NCI-H1436 treated with DMSO at 0.1 percent for 48 hours (cell line): ENCODE measurements around the gene TRIM42.

Experiments
- DNase-seq: peaks from one replicate; lab custom pipeline; 2025; lab: John Stamatoyannopoulos, UW

The TRIM42 gene

DNA sequence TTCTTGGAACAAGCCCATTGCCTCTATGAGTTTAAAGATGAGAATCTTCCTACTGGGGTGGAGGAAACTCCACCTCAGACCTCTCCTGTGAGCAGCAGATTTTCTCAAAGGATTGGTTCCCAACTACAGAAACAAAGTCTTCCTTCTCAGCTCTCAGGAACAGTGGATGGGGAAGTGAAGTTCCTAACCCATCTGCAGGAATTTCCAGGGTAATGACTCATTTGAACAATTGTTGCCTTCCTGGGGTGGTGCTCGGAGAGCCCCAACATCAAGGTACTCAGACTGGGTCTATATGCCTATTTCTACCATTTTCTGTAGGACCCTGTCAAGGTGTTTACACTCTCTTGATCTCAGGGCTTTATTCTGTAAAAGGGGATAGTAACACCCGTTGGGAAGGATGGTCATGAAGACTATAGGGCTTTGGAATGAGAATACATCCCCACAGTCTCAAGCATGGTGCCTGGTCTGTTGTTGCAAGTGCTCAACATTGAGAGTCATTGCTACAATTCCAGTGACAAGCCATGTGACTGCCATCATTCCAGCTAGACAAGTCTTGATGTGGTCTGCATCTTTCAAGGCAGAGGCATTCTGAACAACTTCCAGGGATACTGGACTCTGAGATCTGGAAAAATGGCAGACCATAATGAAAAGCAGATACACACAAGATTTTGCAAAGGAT is 33.0 kb downstream of the TRIM42 start:
- DNase-seq, result no peak

DNA sequence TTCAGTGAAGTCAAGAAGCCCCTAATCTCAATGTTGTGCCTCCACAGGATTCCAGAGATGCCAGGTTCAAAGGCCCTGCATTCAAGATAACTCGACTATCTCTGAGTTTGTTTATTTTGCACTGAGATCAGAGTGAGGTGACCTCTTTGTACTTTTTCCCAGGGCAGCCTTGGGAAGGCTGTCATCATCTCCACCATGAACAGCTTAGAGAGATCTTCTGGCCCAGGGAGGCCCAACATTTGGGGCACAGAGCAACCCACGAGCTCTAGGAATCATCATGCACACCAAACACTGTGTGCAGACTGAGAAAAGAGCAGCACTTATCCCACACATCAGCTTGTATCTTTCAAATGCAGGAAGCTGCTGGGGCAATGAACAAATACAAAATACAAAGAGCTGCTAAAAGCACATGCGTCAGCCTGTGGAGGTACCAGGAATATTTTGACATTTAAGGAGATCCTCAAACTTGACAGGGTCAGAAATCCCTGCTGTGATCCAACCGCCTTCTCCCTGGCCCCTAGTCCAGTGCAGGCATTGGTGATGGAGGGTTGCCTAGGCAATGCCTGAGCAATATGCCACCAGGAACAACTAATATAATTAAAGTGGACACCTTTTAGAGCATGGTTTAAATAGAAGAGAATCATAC is 33.6 kb downstream of the TRIM42 start:
- DNase-seq, result no peak

DNA sequence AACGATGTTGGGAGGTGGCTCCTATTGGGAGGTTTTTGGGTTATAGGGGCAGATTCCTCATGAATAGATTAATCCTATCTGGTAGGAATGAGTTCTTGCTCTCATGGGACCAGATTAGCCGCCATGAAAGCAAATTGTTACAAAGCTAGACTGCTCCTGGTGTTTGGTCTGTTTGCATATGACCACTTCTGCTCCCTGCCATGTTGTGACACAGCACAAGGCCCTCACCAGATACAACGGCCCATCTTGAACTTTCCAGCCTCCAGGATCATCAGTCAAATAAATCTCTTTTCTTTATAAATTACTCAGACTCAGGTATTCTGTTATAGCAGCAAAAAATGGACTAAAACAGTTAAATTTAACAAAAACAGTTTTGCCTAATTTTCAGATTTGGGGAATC is 34.4 kb downstream of the TRIM42 start:
- DNase-seq, result no peak

DNA sequence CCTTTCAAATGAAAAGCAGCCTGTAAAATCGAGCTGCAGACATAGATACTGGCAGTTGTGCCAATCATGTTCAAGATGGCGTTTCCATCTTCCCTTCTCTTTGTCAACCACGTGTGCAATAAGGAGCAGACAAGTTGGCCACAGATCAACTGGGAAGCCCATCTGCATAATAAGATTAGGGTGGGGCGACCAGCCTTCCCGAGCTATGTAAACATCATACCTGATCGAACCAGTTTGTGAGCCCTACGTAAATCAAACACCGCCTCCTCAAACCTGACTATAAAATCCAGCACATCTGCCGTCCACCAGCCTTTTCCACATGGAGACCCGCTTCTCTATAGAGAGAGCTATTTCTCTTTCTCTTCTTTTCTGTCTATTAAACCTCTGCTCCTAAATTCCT is 37.2 kb downstream of the TRIM42 start:
- DNase-seq, result no peak

DNA sequence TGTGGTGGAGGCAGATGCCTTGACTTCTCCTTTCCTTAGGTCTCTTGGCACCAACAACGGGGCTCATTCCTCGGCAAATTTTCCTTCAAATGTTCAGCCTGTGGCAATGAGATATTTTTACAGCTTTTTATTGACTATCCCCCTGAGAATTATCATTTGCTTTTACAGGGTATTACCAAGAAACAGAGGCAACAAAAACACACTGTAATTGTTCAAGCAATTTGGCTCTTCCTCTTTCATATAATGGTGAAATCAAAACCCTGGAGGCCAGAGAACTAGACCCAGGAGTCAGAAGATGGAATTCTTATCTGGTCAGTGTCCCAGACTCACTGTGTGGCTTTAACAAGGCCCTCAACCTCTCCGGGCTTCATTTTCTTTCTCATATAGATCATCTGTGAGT is 40.1 kb downstream of the TRIM42 start:
- DNase-seq, result no peak

DNA sequence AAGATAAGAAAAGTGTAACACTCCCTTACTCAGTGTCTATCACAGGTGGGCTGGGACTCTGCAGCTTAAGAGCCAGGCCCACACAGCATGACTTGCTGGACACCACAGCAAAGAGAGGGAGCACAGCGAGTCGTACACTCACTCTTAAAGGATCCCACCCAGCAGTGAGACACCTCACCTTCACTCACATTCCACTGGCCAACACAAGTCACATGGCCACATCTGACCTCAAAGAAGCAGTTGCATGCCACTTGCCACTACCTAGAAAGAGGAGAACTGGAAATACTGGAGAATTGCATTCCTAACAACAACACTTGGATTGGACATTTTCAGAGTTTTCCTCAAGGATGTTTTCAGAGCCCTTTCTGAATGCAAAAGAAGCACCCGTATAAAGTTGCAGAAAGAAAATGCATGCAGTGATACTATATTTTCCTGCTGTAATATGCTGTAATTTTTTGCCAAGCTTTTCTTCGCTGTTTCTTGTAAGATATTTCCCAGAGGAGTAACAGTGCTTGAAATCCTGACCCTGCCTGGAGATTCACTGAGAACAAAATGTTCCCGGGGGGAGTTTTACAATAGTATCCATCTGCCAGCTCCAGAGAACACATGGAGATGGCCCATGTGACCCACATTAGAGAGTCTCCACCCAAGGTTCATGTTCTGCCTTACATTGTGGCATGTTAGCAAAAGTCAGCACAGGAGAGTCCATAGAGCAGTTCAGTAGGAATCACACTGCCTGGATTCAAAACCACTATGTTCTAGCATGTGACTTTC is 42.2 kb downstream of the TRIM42 start:
- no peak for DNase-seq

DNA sequence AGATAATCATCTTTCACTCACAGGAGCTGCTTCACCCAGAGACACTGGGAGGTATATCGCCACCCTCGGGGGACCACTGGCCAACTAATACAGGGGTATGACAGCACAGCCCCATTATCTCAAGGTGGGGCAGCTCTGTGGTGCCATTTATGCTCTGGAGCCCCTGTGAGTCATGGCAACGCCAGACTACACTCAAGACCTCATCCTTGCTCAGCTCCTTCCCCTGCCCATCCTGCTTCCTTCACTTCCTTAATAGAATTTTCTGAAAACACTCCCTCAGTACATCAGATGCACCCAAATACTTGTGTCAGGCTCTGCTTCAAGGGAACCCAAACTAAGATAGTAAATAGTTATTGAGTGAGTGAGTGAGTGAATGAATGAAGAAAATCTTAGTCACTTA is 45.7 kb downstream of the TRIM42 start:
- DNase-seq, result no peak

DNA sequence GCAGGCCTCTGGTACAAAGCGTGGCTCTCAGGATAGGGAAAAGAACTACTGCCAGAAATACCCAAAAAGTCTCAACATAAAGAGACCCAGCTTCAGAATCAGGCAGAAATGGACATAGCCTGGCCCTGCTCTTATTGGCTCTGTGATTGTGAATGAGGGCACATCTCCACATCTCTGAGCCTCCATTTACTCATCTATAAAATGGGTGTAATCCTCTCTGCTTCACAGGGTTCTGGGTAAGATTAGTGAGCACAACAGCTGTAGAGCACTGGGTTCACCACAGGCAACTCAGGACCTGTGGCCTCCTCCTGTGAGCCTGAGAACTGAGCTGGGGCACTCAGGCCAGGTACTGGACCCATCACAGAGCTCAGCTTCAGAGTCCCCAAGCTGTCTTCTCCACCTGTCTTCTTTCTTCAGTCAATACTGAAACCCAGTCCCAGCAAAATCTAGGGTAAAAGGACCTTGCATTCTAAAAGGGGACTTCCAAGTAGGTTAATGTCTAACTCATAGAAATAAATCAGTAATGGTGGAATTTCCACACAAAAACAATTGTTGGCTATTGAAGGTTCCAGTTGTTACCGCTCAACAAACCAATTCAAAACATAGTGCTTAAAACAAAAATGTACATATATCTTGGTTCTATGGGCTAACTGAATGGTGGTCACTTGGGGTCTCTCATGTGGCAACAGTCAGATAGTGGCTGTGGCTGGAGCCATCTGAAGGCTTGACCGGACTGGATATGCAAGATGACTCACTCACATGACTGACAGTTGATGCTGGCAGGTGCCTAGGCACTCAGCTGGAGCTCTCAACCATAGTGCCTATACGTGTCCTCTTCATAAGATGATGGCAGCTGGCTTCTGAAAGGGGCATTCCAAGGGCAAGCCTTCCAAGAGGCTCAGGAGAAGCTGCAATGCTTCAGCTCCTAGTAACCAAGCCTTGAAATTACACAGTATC is 47.3 kb downstream of the TRIM42 start:
- no peak for DNase-seq

DNA sequence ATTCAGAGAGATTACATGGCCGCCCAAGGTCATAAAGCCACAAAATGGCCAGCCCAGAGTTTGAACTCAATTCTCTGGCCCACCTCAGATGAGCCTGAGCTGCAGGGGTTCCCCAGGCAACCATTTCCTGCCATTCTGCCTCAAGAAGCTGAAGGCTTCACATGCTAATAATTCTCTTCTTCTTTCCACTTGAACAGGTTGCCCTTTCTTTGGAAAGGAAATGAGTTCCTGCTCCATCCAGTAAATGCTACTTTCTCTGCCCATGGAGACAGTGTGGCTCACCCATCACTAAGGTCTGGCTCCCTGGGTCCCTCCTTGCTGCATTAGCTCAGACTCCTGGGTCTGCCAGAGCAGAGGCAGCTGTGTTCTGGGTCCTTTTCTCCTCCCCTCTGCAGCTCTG is 48.2 kb downstream of the TRIM42 start:
- DNase-seq, result no peak

DNA sequence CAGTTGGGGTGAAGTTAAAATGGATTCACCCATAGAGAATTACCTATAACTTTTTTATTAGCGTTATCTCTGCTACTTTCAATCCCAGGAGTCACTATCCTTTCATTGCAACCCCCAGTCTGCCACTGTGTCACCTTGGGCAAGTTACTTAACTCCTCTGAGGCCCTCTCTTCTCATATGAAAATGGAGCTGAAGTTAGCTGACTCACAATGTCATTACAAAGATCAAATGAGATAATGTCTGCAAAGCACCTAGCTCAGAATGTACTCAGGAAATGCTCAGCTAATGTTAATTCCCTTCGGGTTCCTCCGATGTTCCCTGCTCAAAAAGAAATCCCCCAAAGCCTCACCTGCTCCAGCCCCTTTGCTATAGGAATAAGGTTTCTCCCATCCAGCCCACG is 50.0 kb downstream of the TRIM42 start:
- DNase-seq, result peak; percentile 26

DNA sequence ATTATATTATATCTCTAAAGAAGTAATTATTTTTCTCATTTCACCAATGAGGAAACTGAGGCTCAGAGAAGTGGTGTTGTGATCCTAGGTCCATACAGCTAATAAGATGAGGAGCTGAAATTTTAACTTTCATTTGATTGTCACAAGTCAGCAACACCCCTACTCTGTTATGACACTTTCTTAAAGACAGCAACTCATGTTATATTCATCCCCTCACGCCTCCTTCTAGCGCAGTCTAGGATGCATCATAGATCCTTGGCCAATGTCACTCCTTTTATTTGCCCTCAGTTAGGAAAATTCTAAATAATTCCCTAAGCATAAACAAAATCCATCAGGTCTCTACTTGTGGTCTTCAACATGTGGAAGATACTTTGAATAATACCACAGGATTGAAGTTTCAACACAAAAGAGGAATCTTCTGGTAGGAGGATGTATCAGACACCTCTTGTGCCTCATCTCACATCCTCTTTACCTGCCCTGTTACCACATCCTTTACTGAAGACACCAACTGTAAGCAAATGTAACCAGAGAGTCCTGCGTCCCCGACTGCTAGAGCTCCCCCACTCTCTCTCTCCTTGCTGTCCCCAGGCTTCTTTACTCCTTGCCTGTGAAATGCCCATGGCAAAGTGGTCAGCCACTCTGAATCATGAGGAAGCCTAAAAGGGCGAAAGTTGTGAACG is 53.7 kb downstream of the TRIM42 start:
- DNase-seq, result no peak

DNA sequence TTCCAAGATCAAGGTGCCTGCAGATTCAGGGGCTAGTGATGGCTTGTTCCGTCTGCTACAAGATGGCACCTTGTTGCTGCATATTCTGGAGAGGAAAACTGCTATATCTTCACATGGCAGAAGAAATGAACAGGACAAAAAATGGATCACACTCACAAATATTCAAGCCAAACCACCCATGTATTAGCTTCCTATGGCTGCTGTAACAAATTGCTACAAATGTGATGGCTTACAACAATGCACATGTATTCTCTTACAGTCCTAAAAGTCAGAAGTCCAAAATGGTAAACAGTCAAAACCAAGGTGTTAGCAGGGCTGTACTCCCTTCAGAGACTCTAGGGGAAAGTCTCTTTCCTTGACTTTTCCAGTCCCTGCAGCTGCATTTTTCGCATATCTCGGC is 55.8 kb downstream of the TRIM42 start:
- no peak for DNase-seq

DNA sequence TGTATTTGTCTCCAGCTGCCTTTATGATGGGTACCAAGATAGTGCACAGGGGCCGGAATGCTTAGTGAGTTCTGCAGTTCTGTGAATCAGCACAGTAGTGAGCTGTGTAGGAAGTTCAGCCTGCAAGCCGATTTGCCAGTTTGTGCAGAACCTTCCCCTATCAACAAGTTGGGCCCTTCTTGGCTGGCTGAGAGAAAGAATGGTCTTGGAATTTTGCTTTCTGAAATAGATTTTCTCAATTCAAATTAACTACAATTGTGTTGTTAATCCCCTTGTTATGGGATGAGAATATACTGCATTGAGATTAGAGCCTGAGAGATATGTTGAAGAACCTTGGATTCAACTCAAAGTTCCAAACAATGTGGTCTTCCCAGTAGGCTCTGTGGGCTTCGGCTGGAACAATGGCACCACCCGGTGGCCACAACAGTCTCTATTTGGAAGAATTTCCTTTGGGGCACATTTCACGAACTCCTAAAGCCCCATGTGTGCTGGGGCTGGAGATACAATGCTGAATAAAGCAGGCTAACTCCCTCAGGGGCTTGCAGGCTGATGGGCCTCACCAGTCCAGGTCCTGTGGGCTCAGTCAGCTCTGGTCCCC is 59.1 kb downstream of the TRIM42 start:
- DNase-seq, result no peak

DNA sequence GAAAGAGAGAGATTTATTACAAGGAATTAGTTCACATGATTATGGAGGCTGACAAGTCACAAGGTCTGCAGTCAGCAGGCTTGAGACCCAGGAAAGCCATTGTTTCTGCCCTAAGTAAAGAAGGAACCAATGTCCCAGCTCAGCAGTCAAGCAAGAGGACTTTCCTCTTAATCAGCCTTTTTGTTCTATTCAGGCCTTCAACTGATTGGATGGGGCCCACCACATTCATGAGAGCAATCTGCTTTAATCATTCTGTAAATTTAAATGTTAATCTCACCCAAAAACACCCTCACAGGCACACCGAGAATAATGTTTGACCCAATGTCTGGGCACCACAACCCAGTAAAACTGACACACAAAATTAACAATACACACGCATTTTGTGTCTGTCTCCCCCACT is 64.3 kb downstream of the TRIM42 start:
- no peak for DNase-seq

DNA sequence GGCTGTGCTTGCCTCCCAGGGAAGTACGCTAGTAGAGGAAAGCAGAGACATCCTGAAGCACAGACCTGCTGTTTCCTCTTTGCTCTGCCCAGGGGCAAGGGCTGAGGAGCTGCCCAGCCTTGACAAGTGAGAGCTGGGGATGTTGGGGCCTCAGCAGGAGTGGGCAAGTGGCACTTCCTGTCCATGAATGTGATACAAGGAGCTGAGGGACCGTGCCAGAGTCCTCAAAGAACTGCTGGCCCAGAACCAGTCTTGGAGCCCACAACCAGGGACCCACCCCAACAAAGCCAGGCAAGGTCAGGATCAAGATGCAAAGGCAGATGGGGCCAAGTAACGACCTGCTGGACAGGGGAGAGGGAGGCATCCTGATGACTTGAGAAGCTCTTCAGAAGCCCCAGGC is 70.3 kb downstream of the TRIM42 start:
- DNase-seq, result no peak

DNA sequence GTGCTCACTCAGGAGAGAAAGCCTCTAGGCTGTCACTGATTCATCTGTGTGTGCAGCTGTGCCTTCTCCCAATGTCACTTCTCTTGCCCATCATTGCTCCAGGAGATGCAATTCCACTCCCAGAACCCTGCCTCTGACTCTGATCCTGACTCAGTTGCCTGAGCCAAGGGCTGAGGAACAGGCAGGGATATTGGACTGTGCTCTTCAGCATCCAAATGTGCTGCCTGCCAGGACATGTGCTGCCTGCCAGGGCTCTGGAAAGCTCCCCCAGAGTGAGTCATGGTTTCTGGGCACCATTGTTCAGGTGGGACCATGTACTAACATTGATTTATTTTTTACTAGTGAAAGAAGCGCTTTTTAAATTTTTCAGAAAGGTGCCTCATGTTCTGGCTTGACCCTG is 71.0 kb downstream of the TRIM42 start:
- no peak for DNase-seq
